Trophoblast cell (in vitro differentiated cells and primary cell): ENCODE measurements around the gene TMEM174.

ENCODE experiments used
- DNase-seq, 2 donors: peaks; one replicate each; pipeline ENCODE4 v3.0.0-alpha.2; 2016
- H2AFZ ChIP-seq: 2 replicates; pipeline ENCODE4 v1.6.1; 2013; ENCODE audit warnings: low read length, moderate library complexity, mild to moderate bottlenecking; ENCODE audit not compliant: insufficient read depth, poor library complexity
- H2AK5ac ChIP-seq: 2 replicates; pipeline ENCODE4 v1.6.1; 2013; ENCODE audit warnings: mild to moderate bottlenecking, low read length
- H2BK120ac ChIP-seq: 2 replicates; pipeline ENCODE4 v1.6.1; 2013; ENCODE audit warnings: low read length, mild to moderate bottlenecking, moderate library complexity; ENCODE audit not compliant: insufficient read depth, poor library complexity
- H2BK12ac ChIP-seq: 2 replicates; pipeline ENCODE4 v1.6.1; 2013; ENCODE audit warnings: mild to moderate bottlenecking, low read length, moderate library complexity
- H2BK5ac ChIP-seq: 2 replicates; pipeline ENCODE4 v1.6.1; 2013; ENCODE audit warnings: low read length, low read depth, moderate library complexity, mild to moderate bottlenecking; ENCODE audit not compliant: poor library complexity
- H3K14ac ChIP-seq: 2 replicates; pipeline ENCODE4 v1.6.1; 2013; ENCODE audit warnings: mild to moderate bottlenecking, low read length
- H3K18ac ChIP-seq: 2 replicates; pipeline ENCODE4 v1.6.1; 2013; ENCODE audit warnings: mild to moderate bottlenecking, low read length
- H3K23ac ChIP-seq: 2 replicates; pipeline ENCODE4 v1.6.1; 2013; ENCODE audit warnings: low read length
- H3K27ac ChIP-seq: 2 replicates; pipeline ENCODE4 v1.5.1; 2013; ENCODE audit warnings: low read depth, mild to moderate bottlenecking, inconsistent platforms, low read length, moderate library complexity
- H3K27me3 ChIP-seq: 2 replicates; pipeline ENCODE4 v1.6.1; 2013; ENCODE audit warnings: inconsistent platforms, mild to moderate bottlenecking, low read length, moderate library complexity; ENCODE audit not compliant: insufficient read depth
- H3K36me3 ChIP-seq, 2 experiments: 1 replicate in 1 of 2; 2 replicates in 1 of 2; pipeline ENCODE4 v1.6.1; 2013; ENCODE audit warnings: low read length in 2 of 2, mild to moderate bottlenecking in 2 of 2, moderate library complexity in 1 of 2; ENCODE audit not compliant: insufficient read depth in 2 of 2, control insufficient read depth in 1 of 2
- H3K4ac ChIP-seq: 2 replicates; pipeline ENCODE4 v1.6.1; 2013; ENCODE audit warnings: low read depth, mild to moderate bottlenecking, low read length, moderate library complexity
- H3K4me1 ChIP-seq, 2 experiments: 1 replicate in 1 of 2; 2 replicates in 1 of 2; pipeline ENCODE4 v1.6.1; 2013; ENCODE audit warnings: low read length in 2 of 2, mild to moderate bottlenecking in 2 of 2, moderate library complexity in 1 of 2; ENCODE audit not compliant: insufficient read depth in 2 of 2, control insufficient read depth in 1 of 2
- H3K4me2 ChIP-seq: 2 replicates; pipeline ENCODE4 v1.6.1; 2013; ENCODE audit warnings: inconsistent platforms, mild to moderate bottlenecking, low read length, moderate library complexity
- H3K4me3 ChIP-seq: 2 replicates; pipeline ENCODE4 v1.5.1; 2013; ENCODE audit warnings: mild to moderate bottlenecking, low read depth, low read length, inconsistent platforms
- H3K79me1 ChIP-seq: one replicate; pipeline ENCODE4 v1.6.1; 2013; ENCODE audit warnings: low read length
- H3K79me2 ChIP-seq: 2 replicates; pipeline ENCODE4 v1.6.1; 2013; ENCODE audit warnings: low read length, mild to moderate bottlenecking; ENCODE audit not compliant: control insufficient read depth, insufficient read depth, poor library complexity
- H3K9ac ChIP-seq: 2 replicates; pipeline ENCODE4 v1.6.1; 2013; ENCODE audit warnings: mild to moderate bottlenecking, low read length
- H3K9me3 ChIP-seq: 2 replicates; pipeline ENCODE4 v1.6.1; 2013; ENCODE audit warnings: low read depth, mild to moderate bottlenecking, control low read depth, inconsistent platforms, low read length; ENCODE audit not compliant: insufficient read depth
- H4K12ac ChIP-seq: 2 replicates; pipeline ENCODE4 v1.6.1; 2013; ENCODE audit warnings: low read depth, mild to moderate bottlenecking, low read length, moderate library complexity
- H4K8ac ChIP-seq: 2 replicates; pipeline ENCODE4 v1.6.1; 2013; ENCODE audit warnings: low read depth, mild to moderate bottlenecking, low read length, moderate library complexity
- H4K91ac ChIP-seq: one replicate; pipeline ENCODE4 v1.6.1; 2013; ENCODE audit warnings: low read depth, mild to moderate bottlenecking, low read length, moderate library complexity
- WGBS: extraction: QIAGEN DNeasy Blood & Tissue Kit; methylation state at CpG from one replicate; pipeline ENCODE4 v1.1.7; 2013; ENCODE audit warnings: missing lambda C conversion rate; ENCODE audit not compliant: insufficient read length, insufficient coverage; ENCODE audit errors: extremely low coverage; 5-methylcytosine and 5-hydroxymethylcytosine counted together

Gene TMEM174

DNA sequence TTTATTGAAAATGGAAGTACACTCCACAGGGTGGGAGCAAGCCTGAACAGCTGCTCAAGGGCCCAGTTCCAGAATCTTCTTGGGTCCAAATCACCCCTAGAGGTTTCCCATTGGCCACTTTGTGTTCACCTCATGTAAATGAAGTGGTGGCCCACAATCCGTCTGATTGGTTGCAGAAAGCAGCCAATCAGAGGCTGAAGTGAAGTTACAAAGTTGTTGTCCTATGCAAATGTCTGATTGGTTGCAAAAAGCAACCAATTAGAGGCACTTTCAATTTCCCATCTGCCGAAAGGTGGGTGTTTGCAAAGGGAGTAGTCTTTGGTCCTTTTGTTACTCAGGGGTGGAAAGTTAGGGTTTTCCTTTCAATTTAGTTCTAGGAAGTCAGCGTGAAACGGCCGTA, 43.9 kb upstream of the TMEM174 start:
- Histone ChIP-seq H4K91ac (no peak overlapping the region), H2BK5ac (no peak overlapping the region), H3K4me2 (no peak overlapping the region), H3K79me1 (no peaks in the 10 kb centered on the region), H2AK5ac (no peak overlapping the region), H3K14ac (no peak overlapping the region), H3K79me2 (no peaks in the 10 kb centered on the region), H3K27me3 (no peaks in the 10 kb centered on the region), H3K4me1 (peaks cover 0 to 2% of the 10 kb centered on the region in 2 experiments), H4K12ac (no peak overlapping the region), H4K8ac (no peak overlapping the region), H2AFZ (no peak overlapping the region), H3K9me3 (no peaks in the 10 kb centered on the region), H3K36me3 (no peaks in the 10 kb centered on the region), H3K18ac (no peak overlapping the region), H3K27ac (no peak overlapping the region), H3K4me3 (no peak overlapping the region), H2BK120ac (no peak overlapping the region), H2BK12ac (no peak overlapping the region), H3K4ac (no peak overlapping the region), H3K9ac (no peak overlapping the region), H3K23ac (no peak overlapping the region)
- WGBS = no CpG with 5 or more reads among the region's 5 CpGs
- DNase-seq = no peak

DNA sequence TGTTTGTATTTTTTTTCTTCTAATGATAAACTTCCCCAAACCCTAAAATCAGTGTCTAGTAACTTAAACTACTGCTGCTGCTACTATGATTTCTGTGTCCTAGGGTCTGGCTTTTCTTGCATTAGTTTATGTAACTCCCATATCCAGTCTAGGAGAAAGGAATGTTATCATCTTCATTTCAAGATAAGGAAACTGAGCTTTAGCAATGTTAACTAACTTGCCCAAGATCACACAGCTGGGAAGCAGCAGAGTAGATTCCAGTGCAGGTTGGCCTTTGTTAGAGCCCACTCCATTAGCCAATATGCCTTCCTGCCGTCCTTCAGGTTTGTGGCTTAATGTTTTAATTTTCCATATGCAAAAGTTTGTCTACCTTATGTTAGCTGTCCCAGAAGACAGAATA, 42.2 kb upstream of the TMEM174 start:
- H3K4me1 ChIP-seq = peaks cover 10 to 13% of the 10 kb centered on the region in 2 experiments
- no peak overlapping the region for H4K91ac ChIP-seq
- peaks cover 6% of the 10 kb centered on the region for H3K79me1 ChIP-seq
- H2AFZ ChIP-seq = no peak overlapping the region
- H3K79me2 ChIP-seq = no peaks in the 10 kb centered on the region
- DNase-seq = no peak
- no peak overlapping the region for H3K23ac ChIP-seq
- H2BK12ac ChIP-seq = no peak overlapping the region
- no peaks in the 10 kb centered on the region for H3K9me3 ChIP-seq
- H3K36me3 ChIP-seq = no peaks in the 10 kb centered on the region
- H3K14ac ChIP-seq = no peak overlapping the region
- H3K27me3 ChIP-seq = no peaks in the 10 kb centered on the region
- no peak overlapping the region for H2BK5ac ChIP-seq
- H3K27ac ChIP-seq = no peak overlapping the region
- H2BK120ac ChIP-seq = no peak overlapping the region
- no peak overlapping the region for H3K4ac ChIP-seq
- no peak overlapping the region for H4K8ac ChIP-seq
- no peak overlapping the region for H3K4me3 ChIP-seq
- no CpG with 5 or more reads among the region's 1 CpG for WGBS
- H4K12ac ChIP-seq = no peak overlapping the region
- H2AK5ac ChIP-seq = no peak overlapping the region
- no peak overlapping the region for H3K18ac ChIP-seq
- no peak overlapping the region for H3K4me2 ChIP-seq
- no peak overlapping the region for H3K9ac ChIP-seq

GRCh38 chr5:73131711-73132425, 41.1 kb upstream of the TMEM174 start:
- Histone ChIP-seq H2BK120ac (no peak overlapping the region), H2BK12ac (no peak overlapping the region)

DNA sequence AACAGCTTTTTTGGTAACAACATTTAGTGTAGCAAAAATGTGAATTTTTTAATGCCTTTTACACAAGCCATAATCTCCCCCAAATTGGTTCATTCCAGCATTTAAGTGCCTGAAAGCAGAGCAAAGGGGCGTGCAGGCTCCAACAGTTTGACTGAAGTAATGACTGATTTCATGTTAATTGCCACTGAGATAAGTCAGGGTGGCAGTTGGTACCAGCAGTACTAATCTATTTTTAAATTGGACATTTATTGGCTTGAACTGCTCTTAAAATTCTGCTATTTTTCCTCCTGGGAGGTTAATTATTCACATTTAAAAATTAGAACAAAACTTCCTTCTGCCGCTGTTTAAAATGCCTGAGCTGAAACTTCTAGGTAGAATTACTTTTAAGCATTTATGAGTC, 40.2 kb upstream of the TMEM174 start:
- WGBS = no CpG with 5 or more reads among the region's 2 CpGs
- Histone ChIP-seq H3K14ac (no peak overlapping the region), H3K4me2 (no peak overlapping the region), H3K4me1 (peaks cover 16 to 24% of the 10 kb centered on the region in 2 experiments), H2BK120ac (no peak overlapping the region), H3K23ac (no peak overlapping the region), H3K79me1 (peaks cover 9% of the 10 kb centered on the region), H3K27ac (no peak overlapping the region), H3K9me3 (no peaks in the 10 kb centered on the region), H3K4me3 (no peak overlapping the region), H4K12ac (no peak overlapping the region), H3K9ac (no peak overlapping the region), H3K79me2 (no peaks in the 10 kb centered on the region), H2BK5ac (no peak overlapping the region), H4K8ac (no peak overlapping the region), H2BK12ac (no peak overlapping the region), H2AFZ (no peak overlapping the region), H4K91ac (no peak overlapping the region), H3K27me3 (no peaks in the 10 kb centered on the region), H3K36me3 (no peaks in the 10 kb centered on the region), H2AK5ac (no peak overlapping the region), H3K4ac (no peak overlapping the region), H3K18ac (no peak overlapping the region)
- DNase-seq = no peak

More at GRCh38 chr5:73131711-73132425, 41.1 kb upstream of the TMEM174 start:
- H3K27ac ChIP-seq = no peak overlapping the region
- no peak overlapping the region for H3K18ac ChIP-seq
- H3K27me3 ChIP-seq = no peaks in the 10 kb centered on the region
- H4K12ac ChIP-seq = no peak overlapping the region
- no peak overlapping the region for H3K9ac ChIP-seq
- H3K79me1 ChIP-seq = peaks cover 9% of the 10 kb centered on the region
- H2BK5ac ChIP-seq = no peak overlapping the region
- WGBS = no CpG with 5 or more reads among the region's 3 CpGs
- H3K4me1 ChIP-seq = peaks cover 16 to 21% of the 10 kb centered on the region in 2 experiments
- H3K4me3 ChIP-seq = no peak overlapping the region
- no peak overlapping the region for H4K91ac ChIP-seq
- no peaks in the 10 kb centered on the region for H3K79me2 ChIP-seq
- no peak overlapping the region for H3K4me2 ChIP-seq
- DNase-seq = no peak
- H2AK5ac ChIP-seq = no peak overlapping the region
- H3K4ac ChIP-seq = no peak overlapping the region
- H3K9me3 ChIP-seq = no peaks in the 10 kb centered on the region
- H3K23ac ChIP-seq = no peak overlapping the region
- no peak overlapping the region for H2AFZ ChIP-seq
- no peak overlapping the region for H4K8ac ChIP-seq
- no peak overlapping the region for H3K14ac ChIP-seq
- no peaks in the 10 kb centered on the region for H3K36me3 ChIP-seq
